ENCODE results near the gene TMEM109. TPM values are rescaled to one million over a fixed set of nuclear protein-coding genes. Genes with fewer than 3 reads are reported as not detected.

Gene TMEM109
- total and polyA plus RNA-seq, 2 of the 13 experiments (the other 11 are each of a cell fraction or from before 2014, with no cell fraction given) = 7.7 to 18.0 TPM

- TF ChIP-seq, protein P1, sequence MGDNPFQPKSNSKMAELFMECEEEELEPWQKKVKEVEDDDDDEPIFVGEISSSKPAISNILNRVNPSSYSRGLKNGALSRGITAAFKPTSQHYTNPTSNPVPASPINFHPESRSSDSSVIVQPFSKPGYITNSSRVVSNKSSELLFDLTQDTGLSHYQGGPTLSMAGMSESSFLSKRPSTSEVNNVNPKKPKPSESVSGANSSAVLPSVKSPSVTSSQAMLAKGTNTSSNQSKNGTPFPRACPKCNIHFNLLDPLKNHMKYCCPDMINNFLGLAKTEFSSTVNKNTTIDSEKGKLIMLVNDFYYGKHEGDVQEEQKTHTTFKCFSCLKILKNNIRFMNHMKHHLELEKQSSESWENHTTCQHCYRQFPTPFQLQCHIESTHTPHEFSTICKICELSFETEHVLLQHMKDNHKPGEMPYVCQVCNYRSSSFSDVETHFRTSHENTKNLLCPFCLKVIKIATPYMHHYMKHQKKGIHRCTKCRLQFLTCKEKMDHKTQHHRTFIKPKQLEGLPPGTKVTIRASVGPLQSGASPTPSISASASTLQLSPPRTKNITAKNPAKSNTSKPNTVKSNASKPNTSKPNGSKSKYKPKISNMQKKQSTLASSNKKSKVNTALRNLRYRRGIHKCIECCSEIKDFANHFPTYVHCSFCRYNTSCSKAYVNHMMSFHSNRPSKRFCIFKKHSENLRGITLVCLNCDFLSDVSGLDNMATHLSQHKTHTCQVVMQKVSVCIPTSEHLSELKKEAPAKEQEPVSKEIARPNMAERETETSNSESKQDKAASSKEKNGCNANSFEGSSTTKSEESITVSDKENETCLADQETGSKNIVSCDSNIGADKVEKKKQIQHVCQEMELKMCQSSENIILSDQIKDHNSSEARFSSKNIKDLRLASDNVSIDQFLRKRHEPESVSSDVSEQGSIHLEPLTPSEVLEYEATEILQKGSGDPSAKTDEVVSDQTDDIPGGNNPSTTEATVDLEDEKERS (CRISPR knock-in tag; IDR thresholded peaks at IDR 0.05) = no peak
- TF ChIP-seq GABPA (IDR thresholded peaks at IDR 0.05; ENCODE audit: low read depth, low read length) (no peak), GABPA (CRISPR knock-in tag; IDR thresholded peaks at IDR 0.05; ENCODE audit: low read depth) (no peak), PAF1 (CRISPR knock-in tag; IDR thresholded peaks at IDR 0.05) (no peak), SNAI1 (CRISPR knock-in tag; IDR thresholded peaks at IDR 0.05; ENCODE audit: borderline replicate concordance) (no peak), ZBTB33 (CRISPR knock-in tag; IDR thresholded peaks at IDR 0.05) (no peak), GATAD1 (CRISPR knock-in tag; IDR thresholded peaks at IDR 0.05) (no peak), MTF1 (CRISPR knock-in tag; IDR thresholded peaks at IDR 0.05) (no peak), JUN (CRISPR knock-in tag; IDR thresholded peaks at IDR 0.05) (no peak), ZFX (CRISPR knock-in tag; IDR thresholded peaks at IDR 0.05; ENCODE audit: low read depth) (no peak), ZNF883 (CRISPR knock-in tag; IDR thresholded peaks at IDR 0.05; ENCODE audit: not compliant biosample characterization) (no peak), HOXA3 (CRISPR knock-in tag; IDR thresholded peaks at IDR 0.05) (no peak), NFATC3 (CRISPR knock-in tag; IDR thresholded peaks at IDR 0.05) (no peak)
- TF ChIP-seq, protein P2, sequence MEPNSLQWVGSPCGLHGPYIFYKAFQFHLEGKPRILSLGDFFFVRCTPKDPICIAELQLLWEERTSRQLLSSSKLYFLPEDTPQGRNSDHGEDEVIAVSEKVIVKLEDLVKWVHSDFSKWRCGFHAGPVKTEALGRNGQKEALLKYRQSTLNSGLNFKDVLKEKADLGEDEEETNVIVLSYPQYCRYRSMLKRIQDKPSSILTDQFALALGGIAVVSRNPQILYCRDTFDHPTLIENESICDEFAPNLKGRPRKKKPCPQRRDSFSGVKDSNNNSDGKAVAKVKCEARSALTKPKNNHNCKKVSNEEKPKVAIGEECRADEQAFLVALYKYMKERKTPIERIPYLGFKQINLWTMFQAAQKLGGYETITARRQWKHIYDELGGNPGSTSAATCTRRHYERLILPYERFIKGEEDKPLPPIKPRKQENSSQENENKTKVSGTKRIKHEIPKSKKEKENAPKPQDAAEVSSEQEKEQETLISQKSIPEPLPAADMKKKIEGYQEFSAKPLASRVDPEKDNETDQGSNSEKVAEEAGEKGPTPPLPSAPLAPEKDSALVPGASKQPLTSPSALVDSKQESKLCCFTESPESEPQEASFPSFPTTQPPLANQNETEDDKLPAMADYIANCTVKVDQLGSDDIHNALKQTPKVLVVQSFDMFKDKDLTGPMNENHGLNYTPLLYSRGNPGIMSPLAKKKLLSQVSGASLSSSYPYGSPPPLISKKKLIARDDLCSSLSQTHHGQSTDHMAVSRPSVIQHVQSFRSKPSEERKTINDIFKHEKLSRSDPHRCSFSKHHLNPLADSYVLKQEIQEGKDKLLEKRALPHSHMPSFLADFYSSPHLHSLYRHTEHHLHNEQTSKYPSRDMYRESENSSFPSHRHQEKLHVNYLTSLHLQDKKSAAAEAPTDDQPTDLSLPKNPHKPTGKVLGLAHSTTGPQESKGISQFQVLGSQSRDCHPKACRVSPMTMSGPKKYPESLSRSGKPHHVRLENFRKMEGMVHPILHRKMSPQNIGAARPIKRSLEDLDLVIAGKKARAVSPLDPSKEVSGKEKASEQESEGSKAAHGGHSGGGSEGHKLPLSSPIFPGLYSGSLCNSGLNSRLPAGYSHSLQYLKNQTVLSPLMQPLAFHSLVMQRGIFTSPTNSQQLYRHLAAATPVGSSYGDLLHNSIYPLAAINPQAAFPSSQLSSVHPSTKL (CRISPR knock-in tag; IDR thresholded peaks at IDR 0.05) = no peak
Measured at GRCh38 chr11:60929764-60930163, 15.8 kb downstream of the TMEM109 start (continued).
